ENCODE results near the gene MRPL49. TPM values are rescaled to one million over a fixed set of nuclear protein-coding genes. Genes with fewer than 3 reads are reported as not detected.

The MRPL49 gene
- total and polyA plus RNA-seq, 2 donors (not counting 3 experiments of a cell fraction or from before 2014, with no cell fraction given): 49.7 to 90.4 TPM

GRCh38 chr11:65165410-65166317 lies 43.5 kb downstream of the MRPL49 start:
- intact Hi-C loops (cut with micrococcal nuclease): no loop called here
- dilution Hi-C loops (cut with MboI; ENCODE audit: extremely low pct_ligation_motif_present, low sequenced_read_pairs): no loop called here
- Histone ChIP-seq H3K27me3 (ENCODE audit: control insufficient read depth in 2 of 2, insufficient read depth in 2 of 2, low read length in 2 of 2) (no peaks in the 10 kb centered on the region), H3K4me3 (replicated peaks in 1 of 3; ENCODE audit: insufficient read depth in 1 of 3, low read depth in 1 of 3, low read length in 3 of 3) (no peak overlapping the region), H3K9ac (replicated peaks; ENCODE audit: extremely low read depth, insufficient read depth, low read length) (no peak overlapping the region), H3K4me1 (ENCODE audit: control insufficient read depth, extremely low read depth, insufficient read depth, low read length) (peaks cover 15% of the 10 kb centered on the region), H3K36me3 (ENCODE audit: control insufficient read depth in 2 of 2, extremely low read depth in 1 of 2, insufficient read depth in 2 of 2, low read length in 2 of 2) (no peaks in the 10 kb centered on the region), H3K4me2 (ENCODE audit: insufficient read depth, low read length) (no peak overlapping the region), H3K79me2 (ENCODE audit: control insufficient read depth, insufficient read depth, low read length) (no peaks in the 10 kb centered on the region), H4K20me1 (replicated peaks; ENCODE audit: control insufficient read depth, extremely low read depth, insufficient read depth, low read length) (no peaks in the 10 kb centered on the region), H3K27ac (ENCODE audit: insufficient read depth, low read depth, low read length) (no peak overlapping the region), H3K9me3 (replicated peaks; ENCODE audit: control insufficient read depth, insufficient read depth, low read length) (no peaks in the 10 kb centered on the region), H2AFZ (ENCODE audit: low read depth, low read length) (peak overlapping the region; percentile 57), H3K9me1 (replicated peaks; ENCODE audit: control insufficient read depth, extremely low read depth, insufficient read depth, low read length) (no peaks in the 10 kb centered on the region)
- DNase-seq (ENCODE audit: low read depth, low spot score) (no peak), FAIRE-seq (no peak)
- POLR2A ChIA-PET: no interaction called here
- no peak for TF ChIP-seq CTCF (IDR thresholded peaks at IDR 0.05; ENCODE audit: extremely low read depth in 1 of 2, insufficient read depth in 1 of 2, low read depth in 1 of 2, low read length in 2 of 2)
- TF ChIP-seq POLR2AphosphoS5 (IDR thresholded peaks at IDR 0.05; ENCODE audit: insufficient read depth, low read depth, low read length): no peak
- TF ChIP-seq EZH2 (IDR thresholded peaks at IDR 0.05; ENCODE audit: borderline replicate concordance, low read depth, low read length, severe bottlenecking): no peak
- TF ChIP-seq MYC (IDR thresholded peaks at IDR 0.05; ENCODE audit: low read depth, low read length): no peak
- BruUV-seq (replicated peaks): no TSS peak
- CTCF ChIA-PET: interaction anchor here (1.7 kb wide), 1 partner anchor 9 kb away, joined by 3 read pairs; no protein-coding TSS in a partner anchor
